ENCODE measurements around the gene ERC2. TPM values are rescaled to one million over a fixed set of nuclear protein-coding genes. Genes with fewer than 3 reads are reported as not detected.

ERC2 gene
- total RNA-seq, 3 donors from 2014 or later: 0.16 TPM; not detected in 2

GRCh38 chr3:55486101-55486856 lies 982.0 kb downstream of the ERC2 start:
- peaks cover 15% of the 10 kb centered on the region for H3K4me1 Mint-ChIP-seq (ENCODE audit: low read depth)
- H3K4me3 Mint-ChIP-seq: peak overlapping the region; percentile 6
- DNase-seq (no peak), ATAC-seq (no peak)
- no peaks in the 10 kb centered on the region for H3K36me3 Mint-ChIP-seq (ENCODE audit: insufficient read depth)
- no peaks in the 10 kb centered on the region for H3K9me3 Mint-ChIP-seq
- H3K27me3 Mint-ChIP-seq (ENCODE audit: low read depth): peaks cover 89% of the 10 kb centered on the region

DNA sequence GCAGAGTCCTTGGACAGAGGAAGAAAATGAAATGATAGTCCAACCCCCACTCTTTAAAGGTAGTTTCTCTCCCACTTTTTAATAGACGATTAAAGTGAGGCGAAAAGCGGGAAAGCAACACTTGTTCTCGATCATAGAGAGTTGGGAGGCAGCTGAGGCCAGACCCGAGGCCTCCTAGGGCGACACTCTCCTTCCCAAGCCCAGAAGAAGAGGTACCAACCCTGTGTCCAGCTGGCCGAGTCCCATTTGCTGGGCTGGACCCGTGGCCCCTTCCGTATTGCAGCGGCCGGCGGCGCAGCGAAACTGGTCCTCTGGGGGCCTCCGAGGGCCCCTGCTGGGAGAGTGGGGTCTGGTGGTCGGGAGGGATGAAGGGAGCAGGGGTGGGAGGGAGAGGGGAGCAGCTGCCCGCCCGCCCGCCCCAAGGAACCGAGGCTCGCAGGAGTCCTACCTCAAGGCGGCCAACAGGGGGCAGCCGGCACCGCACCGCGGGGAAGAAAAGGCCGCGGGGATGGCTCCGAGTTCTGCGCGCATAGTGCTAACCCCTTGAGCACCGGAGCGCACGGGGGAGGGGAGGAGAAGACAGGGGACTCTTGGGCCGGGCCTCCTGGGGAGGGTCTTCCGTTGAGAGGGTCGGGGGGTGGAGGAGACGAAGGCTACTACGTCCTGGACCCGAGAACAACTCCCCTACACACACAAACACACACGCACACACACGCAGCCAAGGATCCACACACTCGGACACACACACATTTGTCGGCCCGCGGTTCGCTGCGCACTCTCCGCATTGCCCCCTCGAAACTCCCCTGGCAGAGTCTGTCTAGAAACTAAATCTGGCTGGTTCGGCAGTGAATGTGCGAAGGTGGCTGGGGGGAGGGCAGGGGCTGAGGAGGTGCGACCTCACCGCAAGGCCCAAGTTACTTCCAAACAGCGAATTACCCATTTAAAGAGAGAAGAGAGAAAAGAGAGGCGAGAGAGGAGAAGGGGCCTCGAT lies 983.2 kb downstream of the ERC2 start:
- ATAC-seq (peak; percentile 47 to 54), DNase-seq (no peak)
- no peaks in the 10 kb centered on the region for H3K9me3 Mint-ChIP-seq
- H3K4me3 Mint-ChIP-seq: no peak overlapping the region
- H3K27me3 Mint-ChIP-seq (ENCODE audit: low read depth): peaks cover 88% of the 10 kb centered on the region
- peaks cover 15% of the 10 kb centered on the region for H3K4me1 Mint-ChIP-seq (ENCODE audit: low read depth)
- H3K36me3 Mint-ChIP-seq (ENCODE audit: insufficient read depth): no peaks in the 10 kb centered on the region

DNA sequence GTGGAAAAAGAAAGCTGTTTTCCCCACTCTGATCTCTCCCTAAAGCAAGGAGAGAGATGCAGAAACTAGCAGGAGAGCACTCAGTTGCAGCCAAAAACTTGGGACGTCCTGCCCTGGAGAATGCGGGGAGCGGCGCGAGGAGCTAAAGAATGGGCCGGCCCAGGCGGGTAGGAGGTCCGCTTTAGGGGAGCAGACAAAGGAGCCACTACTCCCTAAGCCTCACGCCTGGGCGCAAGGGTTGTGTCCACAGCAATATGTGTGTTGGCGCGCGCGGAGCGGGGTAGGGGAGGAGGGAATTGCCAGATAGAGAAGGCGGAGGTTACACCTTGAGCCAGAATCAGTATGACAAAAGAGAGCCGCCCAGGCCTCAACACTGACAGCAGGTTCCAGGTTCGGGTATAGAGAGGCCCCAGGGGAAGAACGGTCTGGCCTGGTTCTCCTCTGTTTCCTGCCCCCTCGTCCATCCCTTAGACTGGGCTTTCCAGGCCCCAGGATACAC lies 984.0 kb downstream of the ERC2 start:
- no peaks in the 10 kb centered on the region for H3K9me3 Mint-ChIP-seq
- no peak for DNase-seq
- no peak for ATAC-seq
- no peak overlapping the region for H3K4me3 Mint-ChIP-seq
- no peaks in the 10 kb centered on the region for H3K36me3 Mint-ChIP-seq (ENCODE audit: insufficient read depth)
- peaks cover 88% of the 10 kb centered on the region for H3K27me3 Mint-ChIP-seq (ENCODE audit: low read depth)
- peaks cover 15% of the 10 kb centered on the region for H3K4me1 Mint-ChIP-seq (ENCODE audit: low read depth)

DNA sequence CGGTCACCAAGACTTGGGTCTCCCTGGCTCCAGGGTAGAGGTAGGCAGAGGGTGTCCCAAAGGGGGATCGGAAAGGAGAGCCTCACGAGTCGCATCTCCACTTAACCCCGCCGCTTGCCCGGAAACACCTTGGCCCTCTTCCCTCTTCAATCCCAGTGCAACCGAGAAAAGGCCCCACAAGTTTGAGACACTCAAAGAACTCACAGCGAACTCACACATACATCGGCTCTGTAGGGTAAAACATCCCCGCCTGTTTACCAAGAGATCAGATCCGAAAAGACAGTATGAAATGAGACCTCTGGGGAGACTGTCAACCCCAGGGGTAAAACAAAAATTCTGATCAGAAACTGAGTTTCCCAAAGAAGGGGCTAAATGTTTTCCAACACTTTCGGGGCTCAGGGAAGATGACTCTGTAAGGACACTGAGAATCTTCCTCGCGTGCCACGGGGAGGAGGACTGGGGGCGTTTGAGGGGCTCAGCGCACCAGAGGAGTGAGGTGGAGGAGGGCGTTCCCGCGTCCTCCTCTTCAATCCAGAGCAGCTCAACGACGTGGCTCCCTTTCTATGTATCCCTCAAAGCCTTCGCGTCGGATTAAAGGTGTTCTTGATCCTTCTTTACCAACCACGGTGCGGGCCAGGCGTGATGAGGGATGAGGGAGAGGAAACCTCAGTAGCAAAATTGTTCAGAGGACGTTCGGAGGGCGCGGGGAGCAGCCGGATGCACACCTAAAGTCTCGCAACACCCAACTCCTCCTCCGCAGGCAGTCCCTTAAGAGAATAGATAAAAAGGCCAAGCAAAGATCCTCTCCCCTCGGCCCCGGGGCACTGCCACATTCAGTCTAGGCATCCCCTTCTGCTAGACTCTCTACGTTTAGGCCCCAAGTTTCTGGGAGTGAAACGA lies 984.8 kb downstream of the ERC2 start:
- Mint-ChIP-seq H3K4me1 (ENCODE audit: low read depth) (peaks cover 15% of the 10 kb centered on the region), H3K36me3 (ENCODE audit: insufficient read depth) (no peaks in the 10 kb centered on the region), H3K27me3 (ENCODE audit: low read depth) (peaks cover 81% of the 10 kb centered on the region), H3K9me3 (no peaks in the 10 kb centered on the region), H3K4me3 (no peak overlapping the region)
- ATAC-seq: no peak
- no peak for DNase-seq

- Mint-ChIP-seq H3K4me3 (no peak overlapping the region), H3K9me3 (no peaks in the 10 kb centered on the region), H3K36me3 (ENCODE audit: insufficient read depth) (no peaks in the 10 kb centered on the region), H3K4me1 (ENCODE audit: low read depth) (peaks cover 13% of the 10 kb centered on the region), H3K27me3 (ENCODE audit: low read depth) (peaks cover 79% of the 10 kb centered on the region)
- no peak for DNase-seq
- no peak for ATAC-seq
Measured at GRCh38 chr3:55482496-55483195, 985.6 kb downstream of the ERC2 start.

DNA sequence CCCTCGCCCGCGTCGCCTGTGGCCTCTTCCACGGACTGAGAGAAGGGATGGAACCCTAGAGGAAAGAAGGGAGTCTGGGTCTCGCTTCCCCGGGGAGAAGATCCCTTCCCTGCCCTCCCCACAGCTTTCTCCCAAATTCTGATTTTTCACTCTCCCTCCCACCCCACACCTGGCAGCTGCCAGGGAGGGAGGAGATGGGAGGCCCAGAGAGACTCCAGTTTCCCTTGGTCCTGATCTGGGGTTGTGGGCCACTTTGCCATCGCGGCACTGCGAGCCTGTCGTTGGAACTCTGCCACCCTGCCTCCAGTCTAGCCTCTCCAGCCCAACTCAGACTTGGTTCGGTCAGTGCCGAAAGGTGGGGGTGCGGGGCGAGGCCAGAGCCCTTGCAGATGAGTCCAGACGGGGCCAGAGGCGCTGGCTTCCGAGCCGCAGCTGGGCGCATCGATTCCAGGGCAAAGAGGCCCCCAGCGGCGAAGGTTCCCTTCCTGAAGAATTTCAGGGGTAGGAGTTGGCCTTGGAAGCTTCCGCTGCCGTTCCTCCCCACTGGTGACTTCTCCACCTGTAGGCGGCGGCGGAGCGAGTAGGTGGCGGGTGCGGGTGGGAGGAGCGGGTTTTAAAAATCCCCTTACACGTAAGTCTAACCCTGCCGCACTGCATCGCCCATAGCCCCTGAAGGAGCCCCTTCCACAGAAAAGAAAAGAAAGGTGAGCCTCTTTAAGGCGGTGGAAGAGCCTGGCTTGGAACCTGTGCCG lies 986.3 kb downstream of the ERC2 start:
- Mint-ChIP-seq H3K27me3 (ENCODE audit: low read depth) (peaks cover 72% of the 10 kb centered on the region), H3K36me3 (ENCODE audit: insufficient read depth) (no peaks in the 10 kb centered on the region), H3K4me1 (ENCODE audit: low read depth) (peaks cover 9% of the 10 kb centered on the region), H3K9me3 (no peaks in the 10 kb centered on the region), H3K4me3 (no peak overlapping the region)
- ATAC-seq (no peak), DNase-seq (no peak)

GRCh38 chr3:55480911-55481743 lies 987.1 kb downstream of the ERC2 start:
- Mint-ChIP-seq H3K36me3 (ENCODE audit: insufficient read depth) (no peaks in the 10 kb centered on the region), H3K27me3 (ENCODE audit: low read depth) (peaks cover 65% of the 10 kb centered on the region), H3K4me3 (no peak overlapping the region), H3K9me3 (no peaks in the 10 kb centered on the region), H3K4me1 (ENCODE audit: low read depth) (peaks cover 5% of the 10 kb centered on the region)
- DNase-seq: no peak
- no peak for ATAC-seq

GRCh38 chr3:55477306-55478303 lies 990.7 kb downstream of the ERC2 start:
- H3K27me3 Mint-ChIP-seq (ENCODE audit: low read depth): peaks cover 32% of the 10 kb centered on the region
- ATAC-seq: no peak
- no peak for DNase-seq
- H3K4me1 Mint-ChIP-seq (ENCODE audit: low read depth): no peaks in the 10 kb centered on the region
- H3K9me3 Mint-ChIP-seq: no peaks in the 10 kb centered on the region
- H3K4me3 Mint-ChIP-seq: no peak overlapping the region
- no peaks in the 10 kb centered on the region for H3K36me3 Mint-ChIP-seq (ENCODE audit: insufficient read depth)

GRCh38 chr3:55476515-55476914 lies 991.8 kb downstream of the ERC2 start:
- ATAC-seq (no peak), DNase-seq (no peak)
- Mint-ChIP-seq H3K36me3 (ENCODE audit: insufficient read depth) (no peaks in the 10 kb centered on the region), H3K4me1 (ENCODE audit: low read depth) (no peaks in the 10 kb centered on the region), H3K27me3 (ENCODE audit: low read depth) (peaks cover 23% of the 10 kb centered on the region), H3K9me3 (no peaks in the 10 kb centered on the region), H3K4me3 (no peak overlapping the region)

DNA sequence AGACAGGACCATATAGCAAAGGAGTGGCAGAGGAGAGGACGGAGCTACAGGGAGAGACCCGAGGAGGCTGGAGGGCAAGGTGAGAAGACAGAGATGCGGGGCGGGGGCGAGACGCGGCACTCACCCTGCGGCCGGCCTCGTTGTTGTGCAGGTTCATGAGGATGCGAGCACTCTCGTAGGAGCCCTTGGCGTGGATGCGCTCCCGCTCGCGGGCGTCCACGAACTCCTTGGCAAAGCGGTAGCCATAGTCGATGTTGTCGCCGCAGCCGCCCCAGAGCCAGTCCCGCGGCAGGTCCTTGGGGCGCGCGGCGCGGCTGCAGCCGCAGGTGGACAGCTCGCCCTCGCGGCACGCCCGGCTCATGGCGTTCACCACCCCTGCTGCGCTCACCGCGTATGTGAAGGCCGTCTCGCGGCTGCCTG lies 994.0 kb downstream of the ERC2 start:
- no peak for ATAC-seq
- DNase-seq: no peak
- H3K27me3 Mint-ChIP-seq (ENCODE audit: low read depth): peaks cover 3% of the 10 kb centered on the region

GRCh38 chr3:55473788-55474187 lies 994.5 kb downstream of the ERC2 start:
- Mint-ChIP-seq H3K4me3 (no peak overlapping the region), H3K4me1 (ENCODE audit: low read depth) (no peaks in the 10 kb centered on the region), H3K27me3 (ENCODE audit: low read depth) (peaks cover 3% of the 10 kb centered on the region), H3K9me3 (no peaks in the 10 kb centered on the region), H3K36me3 (ENCODE audit: insufficient read depth) (no peaks in the 10 kb centered on the region)
- DNase-seq (no peak), ATAC-seq (no peak)

More for the DNA sequence above, 994.0 kb downstream of the ERC2 start:
- Mint-ChIP-seq H3K36me3 (ENCODE audit: insufficient read depth) (no peaks in the 10 kb centered on the region), H3K9me3 (no peaks in the 10 kb centered on the region), H3K4me1 (ENCODE audit: low read depth) (no peaks in the 10 kb centered on the region), H3K4me3 (no peak overlapping the region)
